Suprapubic skin (tissue), 4 donors: ENCODE data around the gene FEM1B. TPM values are rescaled to one million over a fixed set of nuclear protein-coding genes. Genes with fewer than 3 reads are reported as not detected.

ENCODE experiments used
- DNase-seq, 2 donors: peaks; one replicate each; pipeline ENCODE4 v3.0.0-alpha.2; 2019; ENCODE audit warnings: low spot score in 2 of 2
- H3K27ac ChIP-seq: fragments of 200-600 bp; sonication (generic); one replicate; pipeline ENCODE4 v1.5.1; 2019
- H3K27me3 ChIP-seq: fragments of 200-600 bp; sonication (generic); one replicate; pipeline ENCODE4 v1.5.1; 2019
- H3K36me3 ChIP-seq: fragments of 200-600 bp; sonication (generic); one replicate; pipeline ENCODE4 v1.5.1; 2019
- H3K4me1 ChIP-seq: fragments of 200-600 bp; sonication (generic); one replicate; pipeline ENCODE4 v1.5.1; 2019
- H3K4me3 ChIP-seq: fragments of 200-600 bp; sonication (generic); one replicate; pipeline ENCODE4 v1.5.1; 2019; ENCODE audit warnings: mild to moderate bottlenecking
- H3K9me3 ChIP-seq: fragments of 200-600 bp; sonication (generic); one replicate; pipeline ENCODE4 v1.5.1; 2019
- EP300 ChIP-seq: sonication (generic); formaldehyde crosslinking; IDR thresholded peaks from one replicate; pipeline ENCODE4 v1.6.1; 2017; ENCODE audit warnings: antibody characterized with exemption
- POLR2A ChIP-seq, 2 donors: fragments of 450-650 bp; IDR thresholded peaks; one replicate each; pipeline ENCODE4 v1.6.1; 2017; ENCODE audit warnings: antibody characterized with exemption in 2 of 2, mild to moderate bottlenecking in 2 of 2, moderate library complexity in 2 of 2
- POLR2AphosphoS5 ChIP-seq, 3 donors: sonication (generic); formaldehyde crosslinking; IDR thresholded peaks; one replicate each; pipeline ENCODE4 v1.6.1; 2017; ENCODE audit warnings: antibody characterized with exemption in 3 of 3
- WGBS: methylation state at CpG from one replicate; pipeline ENCODE4 v1.1.5; 2018; 5-methylcytosine and 5-hydroxymethylcytosine counted together
- total RNA-seq, 4 donors: library from RNA; depleted of rRNA; stranded (reverse); fragments of >200 nt; gene quantifications; one replicate each; pipeline ENCODE4 v1.1.0, GENCODE V29; 2016
- TF ChIP-seq, protein P1 (sequence below), 2 donors: fragments of 200-600 bp in 1 of 2; fragments of 450-650 bp in 1 of 2; sonication (generic) in 1 of 2; IDR thresholded peaks; one replicate each; pipeline ENCODE4 v1.5.1; 2016 to 2019; ENCODE audit warnings: antibody characterized with exemption in 2 of 2, mild to moderate bottlenecking in 1 of 2, moderate library complexity in 1 of 2

Gene FEM1B
- total RNA-seq, 4 donors from 2014 or later: 56.3 to 89.6 (median 63.8) TPM

DNA sequence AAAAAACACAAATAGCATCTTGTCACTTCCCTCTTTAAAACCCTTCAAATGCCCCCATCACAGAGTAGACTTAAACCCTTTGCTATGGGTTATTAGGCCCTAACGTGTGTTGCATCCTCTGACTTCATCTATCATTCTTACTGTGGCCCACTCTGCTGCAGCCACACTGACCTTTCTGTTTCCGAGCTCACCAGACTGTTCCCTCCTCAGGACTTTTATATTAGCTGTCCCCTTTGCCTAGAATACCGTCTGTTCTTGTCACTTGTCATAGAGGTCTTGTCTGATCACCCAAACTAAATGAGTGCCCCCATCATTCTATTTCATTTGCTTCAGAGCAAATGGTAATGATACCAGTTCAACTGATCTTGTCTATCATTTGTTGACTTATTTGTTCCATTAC lies 877 bp upstream of the FEM1B start:
- no peaks in the 10 kb centered on the region for H3K27me3 ChIP-seq
- peak overlapping the region; percentile 80 for H3K4me3 ChIP-seq
- 41% methylated on average over 3 of the region's 3 CpGs for WGBS
- H3K36me3 ChIP-seq: no peaks in the 10 kb centered on the region
- peak overlapping the region; percentile 98 for H3K27ac ChIP-seq
- no peak for DNase-seq
- H3K9me3 ChIP-seq: no peaks in the 10 kb centered on the region
- TF ChIP-seq, protein P1, sequence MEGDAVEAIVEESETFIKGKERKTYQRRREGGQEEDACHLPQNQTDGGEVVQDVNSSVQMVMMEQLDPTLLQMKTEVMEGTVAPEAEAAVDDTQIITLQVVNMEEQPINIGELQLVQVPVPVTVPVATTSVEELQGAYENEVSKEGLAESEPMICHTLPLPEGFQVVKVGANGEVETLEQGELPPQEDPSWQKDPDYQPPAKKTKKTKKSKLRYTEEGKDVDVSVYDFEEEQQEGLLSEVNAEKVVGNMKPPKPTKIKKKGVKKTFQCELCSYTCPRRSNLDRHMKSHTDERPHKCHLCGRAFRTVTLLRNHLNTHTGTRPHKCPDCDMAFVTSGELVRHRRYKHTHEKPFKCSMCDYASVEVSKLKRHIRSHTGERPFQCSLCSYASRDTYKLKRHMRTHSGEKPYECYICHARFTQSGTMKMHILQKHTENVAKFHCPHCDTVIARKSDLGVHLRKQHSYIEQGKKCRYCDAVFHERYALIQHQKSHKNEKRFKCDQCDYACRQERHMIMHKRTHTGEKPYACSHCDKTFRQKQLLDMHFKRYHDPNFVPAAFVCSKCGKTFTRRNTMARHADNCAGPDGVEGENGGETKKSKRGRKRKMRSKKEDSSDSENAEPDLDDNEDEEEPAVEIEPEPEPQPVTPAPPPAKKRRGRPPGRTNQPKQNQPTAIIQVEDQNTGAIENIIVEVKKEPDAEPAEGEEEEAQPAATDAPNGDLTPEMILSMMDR (IDR thresholded peaks at IDR 0.05): no peak
- TF ChIP-seq EP300: no peak
- no peak for TF ChIP-seq POLR2A (IDR thresholded peaks at IDR 0.05)
- no peak for TF ChIP-seq POLR2AphosphoS5 (IDR thresholded peaks at IDR 0.05)
- peaks cover 71% of the 10 kb centered on the region for H3K4me1 ChIP-seq

DNA sequence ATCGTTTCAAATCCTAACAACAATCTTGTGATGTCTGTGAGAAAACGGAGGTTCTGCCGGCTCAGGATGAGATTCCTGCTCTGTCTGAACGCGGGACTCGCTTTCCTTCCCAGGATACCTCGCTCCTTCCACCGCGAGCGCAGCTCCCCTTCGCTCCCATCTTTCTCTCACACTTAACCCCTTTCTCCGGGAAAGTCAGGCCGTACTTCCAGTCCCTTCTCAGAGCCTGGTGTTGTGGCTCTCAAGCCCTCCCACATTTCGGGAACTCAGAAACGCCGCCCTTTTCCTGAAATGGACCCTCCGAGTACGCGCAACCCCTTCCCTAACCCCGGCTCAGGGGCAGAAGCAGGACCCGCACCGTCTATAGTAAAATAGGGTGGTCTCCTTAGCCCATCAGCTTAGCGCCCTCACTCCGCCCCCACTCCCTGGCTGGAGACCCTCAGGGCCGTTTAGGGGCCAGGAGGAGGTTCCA lies 378 bp upstream of the FEM1B start:
- peak overlapping the region; percentile 80 for H3K4me3 ChIP-seq
- H3K4me1 ChIP-seq: peaks cover 74% of the 10 kb centered on the region
- H3K27ac ChIP-seq: peak overlapping the region; percentile 98
- 1% methylated on average over 24 of the region's 25 CpGs for WGBS
- H3K9me3 ChIP-seq: no peaks in the 10 kb centered on the region
- TF ChIP-seq POLR2AphosphoS5 (IDR thresholded peaks at IDR 0.05) (no peak), EP300 (no peak)
- H3K36me3 ChIP-seq: no peaks in the 10 kb centered on the region
- no peak for DNase-seq
- H3K27me3 ChIP-seq: no peaks in the 10 kb centered on the region

DNA sequence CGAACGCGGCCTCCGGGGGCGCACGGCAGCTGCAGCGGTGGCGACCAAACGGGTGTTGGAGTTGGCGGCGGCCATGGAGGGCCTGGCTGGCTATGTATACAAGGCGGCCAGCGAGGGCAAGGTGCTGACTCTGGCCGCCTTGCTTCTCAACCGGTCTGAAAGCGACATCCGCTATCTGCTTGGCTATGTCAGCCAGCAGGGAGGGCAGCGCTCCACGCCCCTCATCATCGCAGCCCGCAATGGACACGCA lies 725 bp downstream of the FEM1B start:
- peak overlapping the region; percentile 80 for H3K4me3 ChIP-seq
- peak overlapping the region; percentile 98 for H3K27ac ChIP-seq
- no peak for TF ChIP-seq POLR2AphosphoS5 (IDR thresholded peaks at IDR 0.05)
- TF ChIP-seq POLR2A (IDR thresholded peaks at IDR 0.05): no peak
- TF ChIP-seq EP300: no peak
- TF ChIP-seq, protein P1 (IDR thresholded peaks at IDR 0.05): peak in 1 of 2 donors; percentile 42
- WGBS: 0% methylated on average over 11 of the region's 22 CpGs
- H3K36me3 ChIP-seq: no peaks in the 10 kb centered on the region
- peaks cover 74% of the 10 kb centered on the region for H3K4me1 ChIP-seq
- no peaks in the 10 kb centered on the region for H3K9me3 ChIP-seq
- peak in 1 of 2 donors; percentile 84 for DNase-seq
- no peaks in the 10 kb centered on the region for H3K27me3 ChIP-seq

DNA sequence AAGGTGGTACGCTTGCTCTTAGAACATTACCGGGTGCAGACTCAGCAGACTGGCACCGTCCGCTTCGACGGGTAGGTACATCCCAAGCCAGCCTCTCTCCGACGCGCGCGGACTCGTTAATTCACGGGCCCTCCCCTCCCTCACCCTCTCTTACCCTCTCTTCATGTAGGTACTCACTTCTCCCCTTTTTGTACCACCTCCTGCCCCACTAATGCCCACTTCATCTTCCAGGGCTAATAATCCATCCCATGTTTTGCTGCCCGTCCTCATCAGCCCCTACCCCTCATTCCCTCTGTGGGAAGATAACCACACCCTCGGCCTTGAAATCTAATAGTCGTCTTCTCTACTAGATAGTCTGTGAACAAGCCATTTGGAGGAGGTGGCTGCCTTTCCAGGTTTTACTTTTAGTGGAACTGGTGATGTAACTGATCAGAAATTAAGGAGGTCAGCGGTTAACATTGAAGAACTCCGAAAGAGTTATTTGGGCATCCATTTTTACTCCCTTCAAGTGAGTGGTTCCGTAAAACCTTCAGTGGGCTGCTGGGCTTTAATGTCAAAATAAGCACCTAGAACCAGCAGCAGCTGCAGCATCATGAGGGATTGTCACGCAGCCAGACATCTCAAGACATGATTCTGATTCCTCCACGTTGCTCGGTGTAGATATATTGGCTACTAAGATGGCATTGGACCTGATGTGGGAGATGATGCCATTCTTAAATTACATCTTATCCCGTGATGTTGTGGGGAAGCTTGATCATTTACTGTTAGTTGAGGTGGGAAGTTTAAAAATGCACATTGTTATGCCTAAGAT lies 1.3 kb downstream of the FEM1B start:
- no peak for TF ChIP-seq EP300
- peaks cover 72% of the 10 kb centered on the region for H3K4me1 ChIP-seq
- WGBS: under 1% methylated on average over 23 of the region's 23 CpGs
- H3K36me3 ChIP-seq: no peaks in the 10 kb centered on the region
- no peaks in the 10 kb centered on the region for H3K27me3 ChIP-seq
- DNase-seq: peak in 1 of 2 donors; percentile 75
- H3K9me3 ChIP-seq: no peaks in the 10 kb centered on the region
- peak overlapping the region; percentile 98 for H3K27ac ChIP-seq
- H3K4me3 ChIP-seq: peak overlapping the region; percentile 80

DNA sequence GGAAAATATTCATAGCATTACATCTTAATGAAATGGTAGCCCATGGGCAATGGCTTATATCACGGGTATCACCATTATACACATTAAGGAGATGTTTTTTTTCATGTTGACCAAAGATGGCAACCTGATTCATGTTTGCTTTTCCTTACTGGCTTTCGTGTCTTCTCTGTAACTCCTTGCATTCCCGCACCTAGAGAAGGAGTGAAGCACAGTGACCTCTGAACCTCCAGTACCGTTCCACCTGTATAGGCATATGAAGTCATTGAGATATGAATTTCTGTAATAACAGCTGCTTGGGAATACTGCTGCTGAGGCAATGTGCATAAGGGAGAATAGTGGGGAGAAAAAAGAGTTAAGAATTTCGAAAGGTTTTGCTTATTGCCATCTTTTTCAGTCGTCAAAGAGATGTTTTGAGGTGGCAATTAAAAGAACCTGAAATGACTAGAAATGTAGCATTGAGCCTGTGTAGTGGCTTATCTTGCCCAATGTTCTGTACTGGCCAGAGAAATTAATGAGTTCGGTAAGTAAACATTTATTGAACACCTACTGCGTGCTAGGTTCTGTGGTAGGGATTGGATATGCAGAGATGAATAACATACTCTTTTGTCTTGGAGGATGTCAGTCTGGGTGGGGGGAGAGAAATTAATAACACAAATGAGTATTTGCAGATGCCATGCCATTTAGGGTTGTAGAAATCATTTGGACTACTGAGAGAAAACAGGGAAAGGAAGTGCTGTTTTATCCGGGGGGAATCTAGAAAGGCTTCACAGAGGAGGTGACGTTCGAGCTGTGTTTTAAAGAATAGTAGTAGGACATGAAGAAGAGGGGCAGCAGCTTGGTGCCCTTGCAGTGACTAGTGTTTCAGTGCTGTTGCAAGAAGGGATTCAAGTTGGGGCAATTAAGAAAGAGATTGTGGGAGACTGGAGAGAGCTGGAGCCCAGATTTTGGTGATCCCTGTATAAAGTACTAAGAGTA lies 2.5 kb downstream of the FEM1B start:
- peaks cover 3% of the 10 kb centered on the region for H3K36me3 ChIP-seq
- peak overlapping the region; percentile 98 for H3K27ac ChIP-seq
- no peaks in the 10 kb centered on the region for H3K27me3 ChIP-seq
- H3K4me3 ChIP-seq: peak overlapping the region; percentile 80
- 30% methylated on average over 11 of the region's 11 CpGs for WGBS
- peaks cover 69% of the 10 kb centered on the region for H3K4me1 ChIP-seq
- DNase-seq: no peak
- TF ChIP-seq, protein P1 (IDR thresholded peaks at IDR 0.05): no peak
- TF ChIP-seq EP300 (no peak), POLR2AphosphoS5 (IDR thresholded peaks at IDR 0.05) (no peak), POLR2A (IDR thresholded peaks at IDR 0.05) (no peak)
- H3K9me3 ChIP-seq: no peaks in the 10 kb centered on the region

DNA sequence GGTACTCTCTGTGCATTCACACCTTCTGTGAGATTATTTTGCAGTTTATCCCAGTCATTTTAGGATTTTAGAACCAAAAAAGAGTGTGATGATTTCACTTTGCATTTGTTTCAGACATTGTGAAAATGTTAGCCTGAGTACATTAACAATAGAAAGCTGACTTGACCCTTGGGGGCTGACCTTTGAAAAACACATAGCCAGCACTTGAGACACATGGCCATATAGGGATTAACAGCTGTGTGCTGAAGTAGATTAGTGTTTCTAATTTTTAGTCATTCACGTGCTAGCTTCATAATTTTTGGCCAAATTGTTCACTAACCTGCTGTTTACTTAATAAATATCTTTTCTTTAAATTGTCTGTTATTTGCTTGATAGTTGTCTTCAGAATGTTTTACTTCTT lies 3.5 kb downstream of the FEM1B start:
- no peaks in the 10 kb centered on the region for H3K9me3 ChIP-seq
- peaks cover 3% of the 10 kb centered on the region for H3K36me3 ChIP-seq
- no peaks in the 10 kb centered on the region for H3K27me3 ChIP-seq
- peak overlapping the region; percentile 80 for H3K4me3 ChIP-seq
- WGBS: 10% methylated on average over 1 of the region's 1 CpG
- H3K27ac ChIP-seq: peak overlapping the region; percentile 61
- peaks cover 74% of the 10 kb centered on the region for H3K4me1 ChIP-seq
- TF ChIP-seq, protein P1 (IDR thresholded peaks at IDR 0.05): no peak
- TF ChIP-seq POLR2AphosphoS5 (IDR thresholded peaks at IDR 0.05): no peak
- TF ChIP-seq POLR2A (IDR thresholded peaks at IDR 0.05): no peak
- TF ChIP-seq EP300: no peak
- DNase-seq: no peak
